ENCODE data around the gene DNAH17. TPM values are rescaled to one million over a fixed set of nuclear protein-coding genes. Genes with fewer than 3 reads are reported as not detected.

The DNAH17 gene
- total and polyA plus RNA-seq, 3 experiments from 2014 or later, result 0.20 TPM; not detected in 2

DNA sequence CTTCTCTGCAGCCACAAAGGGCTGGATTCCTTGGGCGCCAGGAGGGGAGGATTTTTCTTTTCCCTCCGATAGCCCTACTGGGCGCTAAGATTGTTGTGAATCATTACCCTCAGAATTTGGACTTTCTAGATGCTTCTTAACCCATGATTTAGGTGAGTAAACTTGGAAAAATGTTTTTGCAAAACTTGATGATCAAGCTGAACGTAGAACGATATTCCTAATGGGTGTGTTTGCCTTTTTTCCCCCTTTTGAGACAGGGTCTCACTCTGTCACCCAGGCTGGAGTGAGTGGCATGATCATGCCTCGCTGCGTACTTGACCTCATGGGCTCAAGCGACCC is 155.0 kb downstream of the DNAH17 start:
- peaks cover 39% of the 10 kb centered on the region for H3K36me3 ChIP-seq (ENCODE audit: insufficient read depth, low read length)
- Mint-ChIP-seq H3K27me3 (no peaks in the 10 kb centered on the region), H3K27ac (peak overlapping the region in 4 of 8 donors; percentile 17 to 63 (median 54)), H3K36me3 (peaks cover 4 to 86% (median 10%) of the 10 kb centered on the region in 3 donors), H3K4me1 (peaks cover 5 to 23% (median 8%) of the 10 kb centered on the region in 3 donors), H3K9me3 (no peaks in the 10 kb centered on the region), H3K4me3 (no peak overlapping the region)
- no peak overlapping the region for H3K4me3 ChIP-seq (ENCODE audit: low read length)
- H3K27ac ChIP-seq (ENCODE audit: low read depth, low read length), result no peak overlapping the region
- peaks cover 6% of the 10 kb centered on the region for H3K4me1 ChIP-seq (ENCODE audit: insufficient read depth, low read length)
- no peak for DNase-seq
- POLR2A ChIA-PET, result no interaction called here
- CTCF ChIA-PET, result interaction anchor here (0.9 to 4.3 kb wide), 24 partner anchors 9 to 403 kb away, joined by 3 to 27 read pairs (median 4); no protein-coding TSS in a partner anchor
- H3K27me3 ChIP-seq (ENCODE audit: insufficient read depth, low read length, poor library complexity, severe bottlenecking), result no peaks in the 10 kb centered on the region
- H3K9me3 ChIP-seq (ENCODE audit: low read length), result no peaks in the 10 kb centered on the region

GRCh38 chr17:78421534-78422266 is 155.5 kb downstream of the DNAH17 start:
- no peak overlapping the region for H3K4me3 Mint-ChIP-seq

GRCh38 chr17:78421084-78421533 is 156.1 kb downstream of the DNAH17 start:
- Mint-ChIP-seq H3K4me1 (peaks cover 15 to 34% (median 15%) of the 10 kb centered on the region in 3 donors), H3K9me3 (no peaks in the 10 kb centered on the region), H3K27ac (peak overlapping the region in 1 of 8 donors; percentile 62), H3K4me3 (no peak overlapping the region), H3K36me3 (peaks cover 4 to 85% (median 10%) of the 10 kb centered on the region in 3 donors), H3K27me3 (no peaks in the 10 kb centered on the region)
- Histone ChIP-seq H3K36me3 (ENCODE audit: insufficient read depth, low read length) (peaks cover 36% of the 10 kb centered on the region), H3K4me1 (ENCODE audit: insufficient read depth, low read length) (peaks cover 17% of the 10 kb centered on the region), H3K27me3 (ENCODE audit: insufficient read depth, low read length, poor library complexity, severe bottlenecking) (no peaks in the 10 kb centered on the region), H3K4me3 (ENCODE audit: low read length) (no peak overlapping the region), H3K27ac (ENCODE audit: low read depth, low read length) (no peak overlapping the region), H3K9me3 (ENCODE audit: low read length) (no peaks in the 10 kb centered on the region)
- POLR2A ChIA-PET, result interaction anchor here (0.5 kb wide), 1 partner anchor 463 kb away, joined by 3 read pairs; no protein-coding TSS in a partner anchor
- DNase-seq, result no peak
- CTCF ChIA-PET, result interaction anchor here (0.7 to 4.3 kb wide), 17 partner anchors 9 to 175 kb away, joined by 3 to 27 read pairs (median 6); no protein-coding TSS in a partner anchor

More at GRCh38 chr17:78421534-78422266, 155.5 kb downstream of the DNAH17 start:
- Histone ChIP-seq H3K36me3 (ENCODE audit: insufficient read depth, low read length) (peaks cover 39% of the 10 kb centered on the region), H3K4me3 (ENCODE audit: low read length) (no peak overlapping the region), H3K27ac (ENCODE audit: low read depth, low read length) (no peak overlapping the region), H3K27me3 (ENCODE audit: insufficient read depth, low read length, poor library complexity, severe bottlenecking) (no peaks in the 10 kb centered on the region), H3K9me3 (ENCODE audit: low read length) (no peaks in the 10 kb centered on the region), H3K4me1 (ENCODE audit: insufficient read depth, low read length) (peaks cover 11% of the 10 kb centered on the region)
- Mint-ChIP-seq H3K27ac (peak overlapping the region in 5 of 8 donors; percentile 17 to 63 (median 54)), H3K27me3 (no peaks in the 10 kb centered on the region), H3K36me3 (peaks cover 4 to 86% (median 10%) of the 10 kb centered on the region in 3 donors), H3K4me1 (peaks cover 9 to 28% (median 13%) of the 10 kb centered on the region in 3 donors), H3K9me3 (no peaks in the 10 kb centered on the region)
- peak; percentile 51 to 79 (median 63) for DNase-seq
- ChIA-PET CTCF (interaction anchor here (0.7 to 4.3 kb wide), 24 partner anchors 9 to 403 kb away, joined by 3 to 27 read pairs (median 4); no protein-coding TSS in a partner anchor), POLR2A (interaction anchor here (0.5 kb wide), 1 partner anchor 464 kb away, joined by 3 read pairs; no protein-coding TSS in a partner anchor)

GRCh38 chr17:78419970-78420815 is 157.0 kb downstream of the DNAH17 start:
- H3K4me3 Mint-ChIP-seq, result peak overlapping the region in 1 of 7 donors; percentile 81
- H3K4me1 Mint-ChIP-seq, result peaks cover 18 to 43% (median 24%) of the 10 kb centered on the region in 3 donors
- peaks cover 33% of the 10 kb centered on the region for H3K36me3 ChIP-seq (ENCODE audit: insufficient read depth, low read length)
- no peak overlapping the region for H3K4me3 ChIP-seq (ENCODE audit: low read length)
- H3K27me3 Mint-ChIP-seq, result no peaks in the 10 kb centered on the region
- CTCF ChIA-PET, result interaction anchor here (3.1 to 4.3 kb wide), 2 partner anchors 132 to 171 kb away, joined by 15 to 27 read pairs; no protein-coding TSS in a partner anchor
- H3K27ac ChIP-seq (ENCODE audit: low read depth, low read length), result no peak overlapping the region
- DNase-seq, result no peak
- no peaks in the 10 kb centered on the region for H3K9me3 ChIP-seq (ENCODE audit: low read length)
- POLR2A ChIA-PET, result interaction anchor here (0.9 kb wide), 1 partner anchor 29 kb away, joined by 3 read pairs; no protein-coding TSS in a partner anchor
- H3K9me3 Mint-ChIP-seq, result no peaks in the 10 kb centered on the region
- H3K36me3 Mint-ChIP-seq, result peaks cover 4 to 83% (median 10%) of the 10 kb centered on the region in 3 donors
- peak overlapping the region in 4 of 8 donors; percentile 11 to 82 (median 66) for H3K27ac Mint-ChIP-seq
- H3K27me3 ChIP-seq (ENCODE audit: insufficient read depth, low read length, poor library complexity, severe bottlenecking), result no peaks in the 10 kb centered on the region
- H3K4me1 ChIP-seq (ENCODE audit: insufficient read depth, low read length), result peaks cover 26% of the 10 kb centered on the region

DNA sequence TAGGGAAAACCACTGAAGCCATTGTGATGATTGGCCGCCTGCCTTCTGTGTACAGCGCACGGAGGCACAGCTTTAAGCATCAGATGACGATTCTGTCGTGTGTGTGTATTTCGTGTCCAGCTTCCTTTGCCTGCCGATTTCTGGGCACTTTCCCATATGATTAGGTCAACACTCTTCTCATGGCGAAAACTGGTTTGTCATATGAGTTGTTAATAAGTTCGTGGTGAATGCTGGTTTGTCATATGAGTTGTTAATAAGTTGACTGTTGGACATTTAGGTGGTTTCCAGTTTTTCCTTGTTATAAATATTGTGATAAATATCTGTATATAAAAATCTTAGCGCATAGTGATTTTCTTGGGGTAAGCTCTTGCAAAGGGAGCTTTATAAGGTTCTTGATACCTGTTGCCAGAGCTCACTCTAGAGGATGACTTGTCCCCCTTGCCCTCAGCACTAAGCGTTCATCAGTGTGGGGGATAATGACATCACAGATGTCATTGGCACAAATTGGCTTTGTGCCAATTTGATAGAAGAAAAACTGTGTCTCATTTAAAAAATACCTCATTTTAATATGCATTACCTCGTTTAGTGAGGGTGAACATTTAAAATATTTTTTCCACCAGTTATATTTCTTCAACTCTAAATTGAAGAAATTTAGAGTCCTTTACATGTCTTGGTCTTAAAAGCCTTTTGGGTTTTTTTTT is 158.7 kb downstream of the DNAH17 start:
- no peaks in the 10 kb centered on the region for H3K27me3 ChIP-seq (ENCODE audit: insufficient read depth, low read length, poor library complexity, severe bottlenecking)
- no peaks in the 10 kb centered on the region for H3K27me3 Mint-ChIP-seq
- ChIA-PET CTCF (no interaction called here), POLR2A (no interaction called here)
- H3K4me1 Mint-ChIP-seq, result peaks cover 36 to 61% (median 41%) of the 10 kb centered on the region in 3 donors
- H3K27ac ChIP-seq (ENCODE audit: low read depth, low read length), result no peak overlapping the region
- H3K4me1 ChIP-seq (ENCODE audit: insufficient read depth, low read length), result peaks cover 43% of the 10 kb centered on the region
- no peak overlapping the region for H3K4me3 ChIP-seq (ENCODE audit: low read length)
- H3K27ac Mint-ChIP-seq, result peak overlapping the region in 1 of 8 donors; percentile 55
- H3K36me3 Mint-ChIP-seq, result peaks cover 4 to 71% (median 10%) of the 10 kb centered on the region in 3 donors
- H3K4me3 Mint-ChIP-seq, result no peak overlapping the region
- H3K9me3 ChIP-seq (ENCODE audit: low read length), result no peaks in the 10 kb centered on the region
- DNase-seq, result no peak
- no peaks in the 10 kb centered on the region for H3K9me3 Mint-ChIP-seq
- peaks cover 23% of the 10 kb centered on the region for H3K36me3 ChIP-seq (ENCODE audit: insufficient read depth, low read length)

DNA sequence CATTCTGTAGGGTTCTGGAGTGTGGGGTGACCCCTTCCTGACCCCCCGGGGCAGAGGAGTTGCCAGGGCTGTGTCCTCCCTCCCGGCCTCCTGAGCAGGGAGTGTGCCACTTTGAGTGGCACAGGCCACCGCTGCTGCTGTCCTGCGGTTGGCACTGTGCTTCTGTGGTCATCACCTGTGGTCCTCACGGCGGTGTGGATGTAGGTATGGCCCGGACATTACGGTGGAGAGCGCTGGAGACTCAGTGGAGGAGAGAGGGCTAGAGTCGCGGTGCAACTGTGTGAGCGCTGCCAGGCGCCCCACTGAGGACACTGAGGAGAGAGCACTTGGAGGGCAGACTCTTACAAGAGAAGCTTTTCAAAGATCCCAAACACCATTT is 159.7 kb downstream of the DNAH17 start:
- ChIA-PET CTCF (interaction anchor here (2.0 kb wide), 1 partner anchor 166 kb away, joined by 6 read pairs; no protein-coding TSS in a partner anchor), POLR2A (no interaction called here)
- Histone ChIP-seq H3K27ac (ENCODE audit: low read depth, low read length) (no peak overlapping the region), H3K9me3 (ENCODE audit: low read length) (no peaks in the 10 kb centered on the region), H3K36me3 (ENCODE audit: insufficient read depth, low read length) (peaks cover 22% of the 10 kb centered on the region), H3K4me1 (ENCODE audit: insufficient read depth, low read length) (peaks cover 53% of the 10 kb centered on the region), H3K4me3 (ENCODE audit: low read length) (no peak overlapping the region), H3K27me3 (ENCODE audit: insufficient read depth, low read length, poor library complexity, severe bottlenecking) (no peaks in the 10 kb centered on the region)
- Mint-ChIP-seq H3K4me3 (peak overlapping the region in 1 of 7 donors; percentile 65), H3K36me3 (peaks cover 4 to 72% (median 10%) of the 10 kb centered on the region in 3 donors), H3K27ac (peak overlapping the region in 3 of 8 donors; percentile 75 to 98 (median 84)), H3K27me3 (no peaks in the 10 kb centered on the region), H3K4me1 (peaks cover 45 to 70% (median 51%) of the 10 kb centered on the region in 3 donors), H3K9me3 (no peaks in the 10 kb centered on the region)
- DNase-seq, result no peak

DNA sequence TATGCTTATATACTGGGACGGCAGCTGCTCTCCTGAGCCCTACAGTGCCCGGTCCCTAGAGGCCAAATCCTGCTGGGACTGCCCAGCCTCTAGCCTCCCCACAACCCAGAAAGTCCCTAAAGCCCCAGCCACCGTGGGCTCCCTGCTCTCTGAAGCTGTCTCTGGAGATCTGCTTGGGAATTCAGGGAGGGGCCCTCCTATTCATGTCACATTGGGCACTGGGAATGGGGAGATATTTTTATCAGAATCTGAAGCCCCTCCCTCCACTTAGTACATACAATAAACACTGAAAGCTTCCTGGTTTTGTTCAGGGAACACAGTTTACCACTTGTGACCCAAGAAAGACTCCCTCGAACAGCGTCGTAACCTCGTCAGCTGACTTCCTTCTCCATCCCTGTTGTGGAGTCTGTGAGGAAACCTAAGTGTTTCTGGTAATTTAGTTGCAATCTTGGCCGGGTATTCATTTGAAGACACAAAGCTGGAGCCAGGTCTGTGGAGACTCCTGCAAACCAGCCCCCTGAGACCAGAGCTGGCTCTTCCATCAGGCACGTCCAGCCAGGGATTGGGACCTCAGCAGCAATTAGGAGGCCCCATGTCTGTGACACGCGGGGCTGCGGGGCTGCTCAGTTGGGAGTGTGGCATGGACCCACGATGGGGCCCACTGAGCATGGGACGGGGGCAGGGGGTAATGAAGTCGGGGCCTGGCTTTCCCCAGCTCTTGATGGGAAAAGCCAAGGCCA is 160.2 kb downstream of the DNAH17 start:
- no peaks in the 10 kb centered on the region for H3K9me3 Mint-ChIP-seq
- peak overlapping the region in 7 of 8 donors; percentile 4 to 98 (median 73) for H3K27ac Mint-ChIP-seq
- CTCF ChIA-PET, result interaction anchor here (2.0 kb wide), 1 partner anchor 166 kb away, joined by 6 read pairs; no protein-coding TSS in a partner anchor
- H3K9me3 ChIP-seq (ENCODE audit: low read length), result no peaks in the 10 kb centered on the region
- peaks cover 22% of the 10 kb centered on the region for H3K36me3 ChIP-seq (ENCODE audit: insufficient read depth, low read length)
- POLR2A ChIA-PET, result no interaction called here
- no peak overlapping the region for H3K27ac ChIP-seq (ENCODE audit: low read depth, low read length)
- H3K4me3 Mint-ChIP-seq, result peak overlapping the region in 2 of 7 donors; percentile 23 to 49
- peaks cover 48 to 73% (median 53%) of the 10 kb centered on the region in 3 donors for H3K4me1 Mint-ChIP-seq
- H3K27me3 Mint-ChIP-seq, result no peaks in the 10 kb centered on the region
- H3K4me3 ChIP-seq (ENCODE audit: low read length), result no peak overlapping the region
- no peaks in the 10 kb centered on the region for H3K27me3 ChIP-seq (ENCODE audit: insufficient read depth, low read length, poor library complexity, severe bottlenecking)
- H3K4me1 ChIP-seq (ENCODE audit: insufficient read depth, low read length), result peaks cover 58% of the 10 kb centered on the region
- peaks cover under 1 to 71% (median 10%) of the 10 kb centered on the region in 3 donors for H3K36me3 Mint-ChIP-seq
- DNase-seq, result no peak
